H1 (cell line): ENCODE results near the gene PARD3. TPM values are rescaled to one million over a fixed set of nuclear protein-coding genes. Genes with fewer than 3 reads are reported as not detected.
A peak's percentile ranks its signal among the peaks of the same experiment; 100 is the strongest.

ENCODE experiments used
- CTCF ChIA-PET: fragments of 300-600 bp; sonication (Branson Sonifier 250); formaldehyde crosslinking; loops from one replicate; lab custom pipeline; 2021; ENCODE audit not compliant: partially characterized antibody; lab: Charles Lee
- POLR2A ChIA-PET: fragments of 300-600 bp; sonication (Branson Sonifier 250); formaldehyde crosslinking; loops from one replicate; lab custom pipeline; 2021; ENCODE audit warnings: inconsistent platforms; ENCODE audit not compliant: partially characterized antibody; lab: Charles Lee
- DNase-seq, 2 experiments: peaks; one replicate each; pipeline versions ENCODE4 v3.0.0 to v3.0.0-alpha.2; 2010 to 2022; ENCODE audit warnings: low spot score in 2 of 2, low read depth in 1 of 2, mixed read lengths in 1 of 2
- FAIRE-seq: peaks from 2 replicates; lab custom pipeline; 2011; peaks lifted over from hg19 to GRCh38; lab: Jason Lieb, UNC
- H2AFZ ChIP-seq: 2 replicates; pipeline ENCODE4 v1.8.1; 2012; ENCODE audit warnings: low read length, inconsistent platforms
- H2AK5ac ChIP-seq: 2 replicates; pipeline ENCODE4 v1.6.1; 2013; ENCODE audit warnings: low read depth, low read length
- H2BK120ac ChIP-seq: replicated peaks from 2 replicates; pipeline ENCODE3; 2013; ENCODE audit warnings: low read depth, low read length, inconsistent platforms
- H2BK12ac ChIP-seq: 2 replicates; pipeline ENCODE4 v1.6.1; 2013; ENCODE audit warnings: low read depth, low read length
- H2BK15ac ChIP-seq: 2 replicates; pipeline ENCODE4 v1.6.1; 2013; ENCODE audit warnings: low read length
- H2BK20ac ChIP-seq: 2 replicates; pipeline ENCODE4 v1.6.1; 2013; ENCODE audit warnings: low read length
- H2BK5ac ChIP-seq: 2 replicates; pipeline ENCODE4 v1.6.1; 2013; ENCODE audit warnings: low read depth, low read length
- H3K14ac ChIP-seq: 2 replicates; pipeline ENCODE4 v1.6.1; 2013; ENCODE audit warnings: inconsistent platforms; ENCODE audit not compliant: insufficient read length
- H3K18ac ChIP-seq: 2 replicates; pipeline ENCODE4 v1.6.1; 2013; ENCODE audit warnings: low read length; ENCODE audit errors: extremely low read depth
- H3K23ac ChIP-seq: 2 replicates; pipeline ENCODE4 v1.6.1; 2013; ENCODE audit warnings: inconsistent platforms; ENCODE audit not compliant: insufficient read length
- H3K23me2 ChIP-seq: 2 replicates; pipeline ENCODE4 v1.6.1; 2013; ENCODE audit warnings: low read depth, low read length
- H3K27ac ChIP-seq: 2 replicates; pipeline ENCODE4 v1.6.1; 2011; ENCODE audit warnings: low read depth, low read length, inconsistent platforms
- H3K27me3 ChIP-seq, 4 experiments: replicated peaks in 1 of 4; 1 replicate in 1 of 4; 2 replicates in 3 of 4; pipeline versions ENCODE4 v1.6.1 to v1.8.1; 2011 to 2013; ENCODE audit warnings: low read length in 3 of 4, mild to moderate bottlenecking in 3 of 4, inconsistent platforms in 2 of 4, mixed read lengths in 2 of 4, moderate library complexity in 1 of 4; ENCODE audit not compliant: control insufficient read depth in 3 of 4, insufficient read depth in 3 of 4; ENCODE audit errors: extremely low read depth in 1 of 4
- H3K36me3 ChIP-seq, 4 experiments: 2 replicates each; pipeline versions ENCODE4 v1.6.1 to v1.8.1; 2011 to 2013; ENCODE audit warnings: mild to moderate bottlenecking in 4 of 4, low read length in 3 of 4, moderate library complexity in 2 of 4, control low read depth in 1 of 4, inconsistent platforms in 1 of 4; ENCODE audit not compliant: insufficient read depth in 4 of 4, control insufficient read depth in 2 of 4
- H3K4ac ChIP-seq: replicated peaks from 2 replicates; pipeline ENCODE3; 2013; ENCODE audit warnings: low read length, low read depth, mixed read lengths, inconsistent platforms; ENCODE audit not compliant: insufficient read length
- H3K4me1 ChIP-seq, 4 experiments: replicated peaks in 1 of 4; 1 replicate in 1 of 4; 2 replicates in 3 of 4; pipeline versions ENCODE4 v1.6.1 to v1.8.1; 2011 to 2013; ENCODE audit warnings: low read length in 3 of 4, inconsistent platforms in 2 of 4, mixed read lengths in 1 of 4; ENCODE audit not compliant: insufficient read depth in 4 of 4, control insufficient read depth in 3 of 4
- H3K4me2 ChIP-seq, 2 experiments: 2 replicates each; pipeline versions ENCODE4 v1.6.1 to v1.8.1; 2011 to 2013; ENCODE audit warnings: low read depth in 2 of 2, low read length in 2 of 2, control low read depth in 1 of 2, inconsistent platforms in 1 of 2, mild to moderate bottlenecking in 1 of 2; ENCODE audit not compliant: insufficient read depth in 1 of 2
- H3K4me3 ChIP-seq, 4 experiments: fragments of 200-600, 300-600 bp in 1 of 4; sonication (generic), shearing (Covaris generic), sonication (Bioruptor Twin) in 1 of 4; 2 replicates each; pipeline versions ENCODE4 v1.5.1 to v1.8.1; 2011 to 2016; ENCODE audit warnings: low read length in 4 of 4, low read depth in 3 of 4, control low read depth in 2 of 4, inconsistent platforms in 2 of 4, mild to moderate bottlenecking in 2 of 4, mixed read lengths in 1 of 4, moderate library complexity in 1 of 4; ENCODE audit not compliant: insufficient read depth in 2 of 4; ENCODE audit errors: extremely low read depth in 1 of 4
- H3K56ac ChIP-seq: replicated peaks from 2 replicates; pipeline ENCODE3; 2013; ENCODE audit warnings: low read depth, mild to moderate bottlenecking, mixed read lengths, low read length, inconsistent platforms; ENCODE audit not compliant: insufficient read length
- H3K79me1 ChIP-seq: 2 replicates; pipeline ENCODE4 v1.6.1; 2013; ENCODE audit warnings: low read depth, low read length, control low read depth
- H3K79me2 ChIP-seq, 2 experiments: 2 replicates each; pipeline versions ENCODE4 v1.6.1 to v1.8.1; 2012 to 2013; ENCODE audit warnings: low read length in 2 of 2, mild to moderate bottlenecking in 2 of 2, inconsistent platforms in 1 of 2; ENCODE audit not compliant: insufficient read depth in 2 of 2, control insufficient read depth in 1 of 2
- H3K9ac ChIP-seq, 4 experiments: replicated peaks in 1 of 4; 1 replicate in 1 of 4; 2 replicates in 3 of 4; pipeline versions ENCODE4 v1.6.1 to v1.8.1; 2011 to 2013; ENCODE audit warnings: low read depth in 3 of 4, low read length in 3 of 4, control low read depth in 2 of 4, mild to moderate bottlenecking in 2 of 4, moderate library complexity in 2 of 4, inconsistent platforms in 1 of 4; ENCODE audit errors: extremely low read depth in 1 of 4
- H3K9me3 ChIP-seq, 2 experiments: 2 replicates each; pipeline versions ENCODE4 v1.6.1 to v1.8.1; 2012 to 2013; ENCODE audit warnings: mild to moderate bottlenecking in 2 of 2, moderate library complexity in 2 of 2, control low read depth in 1 of 2, inconsistent platforms in 1 of 2, low read depth in 1 of 2, low read length in 1 of 2, mixed read lengths in 1 of 2; ENCODE audit not compliant: insufficient read depth in 2 of 2
- H4K20me1 ChIP-seq, 2 experiments: replicated peaks in 1 of 2; 2 replicates each; pipeline versions ENCODE3 to v1.8.1; 2011 to 2013; ENCODE audit warnings: inconsistent platforms in 2 of 2, low read length in 2 of 2, mild to moderate bottlenecking in 1 of 2; ENCODE audit not compliant: insufficient read depth in 2 of 2, control insufficient read depth in 1 of 2
- H4K5ac ChIP-seq: 2 replicates; pipeline ENCODE4 v1.6.1; 2013; ENCODE audit warnings: low read length, low read depth, mixed read lengths, inconsistent platforms; ENCODE audit not compliant: insufficient read length
- H4K8ac ChIP-seq: 2 replicates; pipeline ENCODE4 v1.8.0; 2013; ENCODE audit warnings: mild to moderate bottlenecking, moderate library complexity, low read length, inconsistent platforms; ENCODE audit not compliant: insufficient read depth; ENCODE audit errors: extremely low read depth
- H4K91ac ChIP-seq: replicated peaks from 2 replicates; pipeline ENCODE3; 2013; ENCODE audit warnings: low read length, mixed read lengths, inconsistent platforms; ENCODE audit not compliant: insufficient read length
- SIN3A ChIP-seq, 2 experiments: IDR thresholded peaks in 1 of 2; conservative IDR thresholded peaks in 1 of 2; 2 replicates each; pipeline ENCODE4 v1.6.1; 2011 to 2012; ENCODE audit warnings: low read length in 2 of 2, improper control_type of control experiment in 1 of 2, low read depth in 1 of 2, mild to moderate bottlenecking in 1 of 2
- WGBS, 2 experiments: shearing (Covaris generic) in 1 of 2; methylation state at CpG; one replicate each; pipeline versions ENCODE4 v1.1.6 to v1.1.7; 2013 to 2015; ENCODE audit warnings: low lambda C conversion rate in 2 of 2, mixed read lengths in 2 of 2, inconsistent platforms in 1 of 2, low coverage in 1 of 2, missing lambda C conversion rate in 1 of 2; ENCODE audit not compliant: insufficient replicate concordance in 2 of 2, insufficient coverage in 1 of 2, insufficient read length in 1 of 2; ENCODE audit errors: extremely low coverage in 1 of 2, missing lambda C conversion rate in 1 of 2; 5-methylcytosine and 5-hydroxymethylcytosine counted together
- polyA plus RNA-seq, 7 experiments: library from polyadenylated mRNA; depleted of rRNA in 3 of 7; stranded (reverse) in 5 of 7; unstranded in 2 of 7; fragments of >200 nt in 5 of 7; fragments of 200-250 nt in 2 of 7; gene quantifications; 1 replicate in 5 of 7; 2 replicates in 1 of 7; 4 replicates in 1 of 7; pipeline versions ENCODE4 v1.2.1 to v1.2.3, GENCODE V29; 2011 to 2013; ENCODE audit warnings: missing spikeins in 2 of 7, mixed read lengths in 2 of 7
- total RNA-seq: library from RNA; stranded (reverse); fragmentation: NEBNext Ultra II Directional; extraction: Animal tissue kit (Norgen Biotek cat#: 25700); gene quantifications from 2 replicates; pipeline ENCODE4 v1.2.1, GENCODE V29; 2021
- TF ChIP-seq, protein P1 (sequence below): IDR thresholded peaks from 2 replicates; pipeline ENCODE4 v1.6.1; 2012; ENCODE audit warnings: inconsistent platforms
- TF ChIP-seq, protein P2 (sequence below): IDR thresholded peaks from 2 replicates; pipeline ENCODE4 v1.6.1; 2012; ENCODE audit warnings: inconsistent platforms

The PARD3 gene
- total and polyA plus RNA-seq, 2 of the 8 experiments (the other 6 are each of a cell fraction or from before 2014, with no cell fraction given): 19.7 to 49.1 TPM

DNA sequence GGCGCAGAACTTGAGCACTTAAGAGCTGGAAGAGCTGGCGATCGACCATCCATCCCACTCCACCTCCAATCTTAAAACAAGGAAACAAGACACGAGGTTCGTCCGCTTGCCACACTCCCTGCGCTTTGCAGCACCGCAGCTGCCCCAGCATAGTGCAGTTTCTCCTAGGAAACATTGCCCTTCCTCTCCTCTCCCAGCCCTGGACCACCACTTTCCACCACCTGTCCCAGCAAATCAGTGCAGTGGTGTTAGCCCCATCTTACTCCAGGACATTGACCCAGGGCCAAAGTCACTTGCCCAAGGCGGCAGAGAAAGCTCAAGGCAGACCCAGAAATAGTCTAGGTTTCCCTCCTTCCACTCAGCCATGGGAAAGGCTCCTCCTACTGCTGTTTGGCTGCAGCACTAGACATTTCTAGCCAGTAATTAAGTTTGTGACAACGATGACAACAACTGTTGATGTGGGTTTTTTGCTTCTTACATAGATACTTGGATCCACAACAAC lies 1.5 kb upstream of the PARD3 start:
- 18% methylated on average over 10 of the region's 10 CpGs; no CpG with 5 or more reads in 1 of the 2 experiments for WGBS, 2 experiments
- peaks cover 5 to 8% (median 6%) of the 10 kb centered on the region in 4 experiments; a peak in 5 of 7 replicates for H3K4me1 ChIP-seq
- TF ChIP-seq SIN3A (conservative IDR thresholded peaks at IDR 0.05 in 1 of 2, IDR thresholded peaks at IDR 0.05 in 1 of 2; ENCODE audit: low read depth in 1 of 2, low read length in 2 of 2): 0 out of 4 replicates have a peak, but pooled peaks of 1 of the 2 experiments have one; percentile 13
- TF ChIP-seq, protein P1, sequence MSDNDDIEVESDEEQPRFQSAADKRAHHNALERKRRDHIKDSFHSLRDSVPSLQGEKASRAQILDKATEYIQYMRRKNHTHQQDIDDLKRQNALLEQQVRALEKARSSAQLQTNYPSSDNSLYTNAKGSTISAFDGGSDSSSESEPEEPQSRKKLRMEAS: no peak
- TF ChIP-seq, protein P2, sequence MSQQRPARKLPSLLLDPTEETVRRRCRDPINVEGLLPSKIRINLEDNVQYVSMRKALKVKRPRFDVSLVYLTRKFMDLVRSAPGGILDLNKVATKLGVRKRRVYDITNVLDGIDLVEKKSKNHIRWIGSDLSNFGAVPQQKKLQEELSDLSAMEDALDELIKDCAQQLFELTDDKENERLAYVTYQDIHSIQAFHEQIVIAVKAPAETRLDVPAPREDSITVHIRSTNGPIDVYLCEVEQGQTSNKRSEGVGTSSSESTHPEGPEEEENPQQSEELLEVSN: 0 out of 2 replicates have a peak, but pooled peaks have one; percentile 34
- TF ChIP-seq, all 59 proteins: peak for 2
- H3K36me3 ChIP-seq: no peaks in the 10 kb centered on the region
- H4K20me1 ChIP-seq: peaks cover 9 to 13% of the 10 kb centered on the region in 2 experiments
- H3K14ac ChIP-seq: no peak overlapping the region
- H4K5ac ChIP-seq: no peak overlapping the region
- ChIA-PET POLR2A (interaction anchor here (1.1 kb wide), 1 partner anchor 8 kb away, joined by 4 read pairs; no protein-coding TSS in a partner anchor), CTCF (interaction anchor here (0.8 to 3.0 kb wide), 11 partner anchors 9 to 170 kb away, joined by 3 to 12 read pairs (median 4); no protein-coding TSS in a partner anchor)
- H3K18ac ChIP-seq: no peak overlapping the region
- DNase-seq: no peak
- peak overlapping the region; percentile 93 to 100 for H3K4me2 ChIP-seq
- no peak overlapping the region for H3K56ac ChIP-seq
- no peak overlapping the region for H3K27ac ChIP-seq
- H2BK120ac ChIP-seq: no peak overlapping the region
- no peak overlapping the region for H3K9ac ChIP-seq
- peak overlapping the region; percentile 74 to 98 (median 82); a peak in 7 of 8 replicates for H3K4me3 ChIP-seq
- H3K79me1 ChIP-seq: peaks cover 3% of the 10 kb centered on the region
- H2AFZ ChIP-seq: peak overlapping the region; percentile 62
- no peak overlapping the region for H4K91ac ChIP-seq
- H3K23me2 ChIP-seq: peaks cover 11% of the 10 kb centered on the region
- no peak overlapping the region for H2BK15ac ChIP-seq
- FAIRE-seq: peak; percentile 32
- peaks cover 4 to 27% of the 10 kb centered on the region in 2 experiments; a peak in 3 of 4 replicates for H3K79me2 ChIP-seq
- H3K23ac ChIP-seq: no peak overlapping the region
- H4K8ac ChIP-seq: no peak overlapping the region
- H2AK5ac ChIP-seq: no peak overlapping the region
- H3K4ac ChIP-seq: no peak overlapping the region
- H2BK12ac ChIP-seq: no peak overlapping the region
- H3K9me3 ChIP-seq: no peaks in the 10 kb centered on the region
- H2BK20ac ChIP-seq: no peak overlapping the region
- H3K27me3 ChIP-seq: peaks cover 0 to 20% (median 14%) of the 10 kb centered on the region in 4 experiments; a peak in 5 of 7 replicates
- no peak overlapping the region for H2BK5ac ChIP-seq
